Calu3 (cell line): ENCODE results near the gene IDI2. TPM values are rescaled to one million over a fixed set of nuclear protein-coding genes. Genes with fewer than 3 reads are reported as not detected.

Experiments
- BruUV-seq: library from RNA; stranded (reverse); fragments of 400-500 nt; replicated peaks from 2 replicates; lab custom pipeline; 2021; lab: Mats Ljungman, UMichigan
- CTCF ChIA-PET: fragments of 300-600 bp; sonication (Branson Sonifier 250); formaldehyde crosslinking; loops from one replicate; lab custom pipeline; 2022; ENCODE audit warnings: antibody characterized with exemption; lab: Charles Lee
- DNase-seq: peaks from one replicate; pipeline ENCODE4 v3.0.0; 2022
- H3K27ac Mint-ChIP-seq: one replicate; pipeline ENCODE4 v1.8.0; 2022; ENCODE audit warnings: mixed read lengths; ENCODE audit not compliant: unreplicated experiment
- H3K27me3 Mint-ChIP-seq: one replicate; pipeline ENCODE4 v1.8.0; 2022; ENCODE audit warnings: mixed read lengths; ENCODE audit not compliant: unreplicated experiment
- H3K36me3 Mint-ChIP-seq: one replicate; pipeline ENCODE4 v1.8.0; 2022; ENCODE audit warnings: mild to moderate bottlenecking, moderate library complexity, mixed read lengths; ENCODE audit not compliant: insufficient read depth, unreplicated experiment
- H3K4me1 Mint-ChIP-seq: one replicate; pipeline ENCODE4 v1.8.0; 2022; ENCODE audit warnings: mild to moderate bottlenecking, low read depth, mixed read lengths; ENCODE audit not compliant: unreplicated experiment
- H3K4me3 Mint-ChIP-seq: one replicate; pipeline ENCODE4 v1.8.0; 2022; ENCODE audit warnings: mild to moderate bottlenecking, low read depth, moderate library complexity, mixed read lengths; ENCODE audit not compliant: unreplicated experiment
- H3K9me3 Mint-ChIP-seq: one replicate; pipeline ENCODE4 v1.8.0; 2022; ENCODE audit warnings: low read depth, mixed read lengths; ENCODE audit not compliant: unreplicated experiment
- intact Hi-C: fragments of 100-400 bp; cut with micrococcal nuclease; formaldehyde crosslinking; loops from one replicate; pipeline ENCODE4 v1.10.0; 2022; ENCODE audit not compliant: unreplicated experiment
- total RNA-seq: library from RNA; stranded (reverse); gene quantifications from 2 replicates; pipeline ENCODE4 v1.2.3, GENCODE V29; 2022
- TF ChIP-seq, protein P1 (sequence below): fragments of 200-600 bp; IDR thresholded peaks from one replicate; pipeline ENCODE4 v1.8.0; 2022; ENCODE audit warnings: antibody characterized with exemption; ENCODE audit not compliant: unreplicated experiment

The IDI2 gene
- total RNA-seq, 1 experiment from 2014 or later, result not detected

DNA sequence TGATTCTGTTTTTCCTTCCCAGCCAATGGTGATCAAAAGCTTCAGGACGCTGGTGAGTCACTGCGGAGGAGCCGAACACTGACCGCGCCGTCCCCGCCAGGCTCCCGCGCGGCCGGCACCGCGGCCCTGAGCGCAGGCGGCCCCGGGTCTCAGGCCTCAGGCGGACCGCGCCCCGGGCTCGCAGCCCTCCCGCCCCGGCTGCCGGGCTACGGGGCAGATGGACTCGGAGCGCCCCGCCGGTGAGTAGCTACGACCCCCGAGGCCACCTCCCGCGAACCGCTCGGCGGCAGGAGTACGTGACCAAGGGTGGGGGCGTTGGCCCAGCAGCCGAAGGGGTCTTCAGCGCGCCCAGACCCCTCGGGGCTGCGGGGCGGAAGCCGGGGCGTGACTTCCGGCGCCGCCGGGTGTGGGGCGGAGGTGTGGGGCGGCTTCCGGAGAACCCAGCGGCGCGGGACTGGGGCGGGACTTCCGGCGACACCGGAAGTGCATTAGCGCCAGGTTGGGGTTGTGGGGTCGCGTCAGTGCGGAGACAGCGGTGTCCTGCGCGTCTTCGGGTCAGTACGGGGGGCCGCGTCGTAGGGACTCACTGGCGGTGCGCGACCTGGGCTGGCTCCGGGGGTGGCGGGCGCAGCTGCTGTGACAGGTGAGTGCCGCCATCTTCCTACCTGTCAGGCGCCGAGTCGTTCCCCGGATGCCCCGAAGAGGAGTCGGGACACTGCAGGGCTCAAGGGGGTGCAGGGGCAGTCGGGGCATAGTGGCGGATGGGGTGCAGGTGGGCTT lies 30.9 kb upstream of the IDI2 start, which contains the start of gene WDR37:
Gene WDR37 (plus strand): TSS at position 60 of the 780 bp plus-strand sequence. CDS start 15,771 bp downstream, outside the sequence.
- no peaks in the 10 kb centered on the region for H3K9me3 Mint-ChIP-seq
- BruUV-seq, result no TSS peak
- DNase-seq, result peak; percentile 87
- intact Hi-C loops, result no loop called here
- CTCF ChIA-PET, result no interaction called here
- peak within 1 kb of the TSS; percentile 100 for H3K4me3 Mint-ChIP-seq
- H3K27me3 Mint-ChIP-seq, result no peaks in the 10 kb centered on the region
- TF ChIP-seq, protein P1, sequence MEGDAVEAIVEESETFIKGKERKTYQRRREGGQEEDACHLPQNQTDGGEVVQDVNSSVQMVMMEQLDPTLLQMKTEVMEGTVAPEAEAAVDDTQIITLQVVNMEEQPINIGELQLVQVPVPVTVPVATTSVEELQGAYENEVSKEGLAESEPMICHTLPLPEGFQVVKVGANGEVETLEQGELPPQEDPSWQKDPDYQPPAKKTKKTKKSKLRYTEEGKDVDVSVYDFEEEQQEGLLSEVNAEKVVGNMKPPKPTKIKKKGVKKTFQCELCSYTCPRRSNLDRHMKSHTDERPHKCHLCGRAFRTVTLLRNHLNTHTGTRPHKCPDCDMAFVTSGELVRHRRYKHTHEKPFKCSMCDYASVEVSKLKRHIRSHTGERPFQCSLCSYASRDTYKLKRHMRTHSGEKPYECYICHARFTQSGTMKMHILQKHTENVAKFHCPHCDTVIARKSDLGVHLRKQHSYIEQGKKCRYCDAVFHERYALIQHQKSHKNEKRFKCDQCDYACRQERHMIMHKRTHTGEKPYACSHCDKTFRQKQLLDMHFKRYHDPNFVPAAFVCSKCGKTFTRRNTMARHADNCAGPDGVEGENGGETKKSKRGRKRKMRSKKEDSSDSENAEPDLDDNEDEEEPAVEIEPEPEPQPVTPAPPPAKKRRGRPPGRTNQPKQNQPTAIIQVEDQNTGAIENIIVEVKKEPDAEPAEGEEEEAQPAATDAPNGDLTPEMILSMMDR, result no peak
- H3K27ac Mint-ChIP-seq, result peak within 1 kb of the TSS; percentile 86
- peaks cover 44% of the 10 kb centered on the region for H3K4me1 Mint-ChIP-seq
- peaks cover 52% of the 10 kb centered on the region for H3K36me3 Mint-ChIP-seq

DNA sequence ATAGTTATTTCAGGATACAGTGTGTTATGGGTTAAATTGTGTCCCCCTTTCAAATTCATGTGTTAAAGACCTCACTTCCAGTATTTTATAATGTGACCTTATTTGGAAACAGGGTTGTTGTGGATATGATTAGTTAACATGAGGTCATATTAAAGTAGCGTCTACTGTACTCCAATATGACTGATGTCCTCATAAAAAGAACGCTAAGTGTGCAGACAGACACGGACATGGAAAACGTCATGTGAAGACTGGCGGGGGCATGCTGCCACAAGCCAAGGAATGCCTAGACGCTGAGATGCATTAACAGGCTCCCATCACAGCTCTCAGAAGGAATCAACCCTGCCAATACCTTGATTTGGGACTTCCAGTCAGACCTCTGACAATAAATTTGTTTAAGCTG lies 29.0 kb upstream of the IDI2 start:
- H3K9me3 Mint-ChIP-seq, result no peaks in the 10 kb centered on the region
- no TSS peak for BruUV-seq
- H3K4me3 Mint-ChIP-seq, result peak overlapping the region; percentile 100
- CTCF ChIA-PET, result interaction anchor here (0.6 kb wide), 1 partner anchor 248 kb away, joined by 3 read pairs; no protein-coding TSS in a partner anchor
- H3K27me3 Mint-ChIP-seq, result no peaks in the 10 kb centered on the region
- intact Hi-C loops, result no loop called here
- H3K36me3 Mint-ChIP-seq, result peaks cover 64% of the 10 kb centered on the region
- DNase-seq, result no peak
- TF ChIP-seq, protein P1, result no peak
- H3K27ac Mint-ChIP-seq, result no peak overlapping the region
- H3K4me1 Mint-ChIP-seq, result peaks cover 36% of the 10 kb centered on the region

DNA sequence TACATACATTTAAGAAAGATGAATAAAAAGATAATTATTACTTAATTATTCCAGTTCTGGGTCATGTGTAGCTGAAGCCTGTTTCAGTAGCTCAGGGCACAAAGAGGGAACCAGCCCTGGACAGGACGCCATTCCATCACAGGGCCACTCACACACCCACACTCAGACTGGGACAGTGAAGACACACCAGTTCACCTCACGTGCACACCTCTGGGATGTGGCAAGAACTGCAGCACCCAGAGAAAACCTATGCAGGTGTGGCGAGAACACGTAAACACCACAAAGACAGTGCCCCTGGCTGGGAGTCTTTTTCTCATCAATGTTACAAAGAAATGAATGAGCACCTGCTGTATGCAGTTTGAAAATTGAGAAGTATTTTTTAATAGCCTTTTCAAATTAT lies 24.9 kb upstream of the IDI2 start:
- H3K4me1 Mint-ChIP-seq, result peaks cover 35% of the 10 kb centered on the region
- peaks cover 69% of the 10 kb centered on the region for H3K36me3 Mint-ChIP-seq
- intact Hi-C loops, result no loop called here
- H3K27ac Mint-ChIP-seq, result peak overlapping the region; percentile 98
- peak overlapping the region; percentile 83 for H3K4me3 Mint-ChIP-seq
- H3K9me3 Mint-ChIP-seq, result no peaks in the 10 kb centered on the region
- TF ChIP-seq, protein P1, result no peak
- CTCF ChIA-PET, result interaction anchor here (0.5 kb wide), 1 partner anchor 505 kb away, joined by 3 read pairs; no protein-coding TSS in a partner anchor
- no peaks in the 10 kb centered on the region for H3K27me3 Mint-ChIP-seq
- BruUV-seq, result no TSS peak
- DNase-seq, result peak; percentile 59

DNA sequence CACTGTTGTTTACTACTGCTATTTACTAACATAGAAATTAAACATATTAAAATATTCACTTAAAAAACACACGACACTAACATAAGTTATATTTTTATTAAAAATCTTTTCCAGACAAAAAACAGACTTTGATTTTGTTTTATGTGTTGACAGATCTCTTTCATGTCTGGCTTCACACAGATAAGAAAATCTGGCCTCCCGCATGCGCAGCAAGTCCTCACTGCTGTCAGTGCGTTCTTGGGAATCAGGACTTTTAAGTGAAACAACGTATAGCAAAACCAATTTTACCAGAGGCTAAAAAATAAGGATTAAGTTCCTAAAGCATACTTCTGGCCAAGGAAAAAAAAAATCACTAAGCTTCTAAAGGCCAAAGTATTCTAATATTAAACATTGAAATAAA lies 24.5 kb upstream of the IDI2 start:
- Mint-ChIP-seq H3K36me3 (peaks cover 69% of the 10 kb centered on the region), H3K9me3 (no peaks in the 10 kb centered on the region), H3K27ac (peak overlapping the region; percentile 98), H3K27me3 (no peaks in the 10 kb centered on the region), H3K4me1 (peaks cover 35% of the 10 kb centered on the region), H3K4me3 (peak overlapping the region; percentile 83)
- CTCF ChIA-PET, result interaction anchor here (0.7 kb wide), 1 partner anchor 14 kb away, joined by 4 read pairs; no protein-coding TSS in a partner anchor
- BruUV-seq, result no TSS peak
- TF ChIP-seq, protein P1, result no peak
- intact Hi-C loops, result no loop called here
- no peak for DNase-seq
